ENCODE data around the gene KCNMB2.

The KCNMB2 gene

DNA sequence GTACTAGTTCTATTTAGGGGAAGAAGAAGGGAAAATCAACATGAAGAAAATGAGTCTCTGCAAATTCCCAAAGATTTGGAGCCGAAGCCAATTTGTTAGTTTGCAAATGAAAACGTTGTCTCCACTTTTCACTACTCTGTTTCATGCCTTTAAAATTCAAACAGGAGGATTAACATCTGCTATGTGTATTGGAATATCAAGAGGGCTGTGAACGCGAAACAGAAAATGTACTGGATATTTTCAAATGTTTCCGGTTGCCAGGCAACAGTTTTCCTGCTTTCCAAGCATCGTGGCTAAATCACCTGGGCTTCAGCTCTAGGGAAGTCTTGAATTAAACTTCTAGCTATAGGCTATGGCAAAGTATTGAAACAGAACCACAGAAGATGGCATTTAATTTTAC is 172.8 kb downstream of the KCNMB2 start:
- no peak for DNase-seq
- TF ChIP-seq, protein P1, sequence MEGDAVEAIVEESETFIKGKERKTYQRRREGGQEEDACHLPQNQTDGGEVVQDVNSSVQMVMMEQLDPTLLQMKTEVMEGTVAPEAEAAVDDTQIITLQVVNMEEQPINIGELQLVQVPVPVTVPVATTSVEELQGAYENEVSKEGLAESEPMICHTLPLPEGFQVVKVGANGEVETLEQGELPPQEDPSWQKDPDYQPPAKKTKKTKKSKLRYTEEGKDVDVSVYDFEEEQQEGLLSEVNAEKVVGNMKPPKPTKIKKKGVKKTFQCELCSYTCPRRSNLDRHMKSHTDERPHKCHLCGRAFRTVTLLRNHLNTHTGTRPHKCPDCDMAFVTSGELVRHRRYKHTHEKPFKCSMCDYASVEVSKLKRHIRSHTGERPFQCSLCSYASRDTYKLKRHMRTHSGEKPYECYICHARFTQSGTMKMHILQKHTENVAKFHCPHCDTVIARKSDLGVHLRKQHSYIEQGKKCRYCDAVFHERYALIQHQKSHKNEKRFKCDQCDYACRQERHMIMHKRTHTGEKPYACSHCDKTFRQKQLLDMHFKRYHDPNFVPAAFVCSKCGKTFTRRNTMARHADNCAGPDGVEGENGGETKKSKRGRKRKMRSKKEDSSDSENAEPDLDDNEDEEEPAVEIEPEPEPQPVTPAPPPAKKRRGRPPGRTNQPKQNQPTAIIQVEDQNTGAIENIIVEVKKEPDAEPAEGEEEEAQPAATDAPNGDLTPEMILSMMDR (IDR thresholded peaks at IDR 0.05; ENCODE audit: low read depth, low read length), result no peak
- H3K4me1 ChIP-seq, result no peaks in the 10 kb centered on the region

DNA sequence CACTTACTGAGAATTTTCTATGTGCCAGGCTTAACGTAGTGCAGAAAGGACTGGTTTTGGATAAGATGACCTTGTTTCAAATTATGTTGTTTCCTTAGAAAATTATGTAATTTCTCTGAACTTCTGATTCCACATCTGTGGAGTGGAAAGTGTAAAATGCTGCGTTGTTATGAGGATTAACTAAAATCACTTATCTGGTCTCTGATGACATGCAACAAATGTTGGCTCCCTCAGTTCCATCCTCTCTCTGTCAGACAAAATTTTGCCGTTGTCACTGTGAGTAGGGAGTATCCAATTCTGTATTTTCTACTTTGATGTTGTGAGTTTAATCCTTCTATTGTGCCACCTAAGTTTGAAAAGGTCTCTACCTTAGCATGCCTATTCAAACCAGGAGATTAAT is 175.5 kb downstream of the KCNMB2 start:
- Histone ChIP-seq H3K4me3 (ENCODE audit: low read depth, low read length) (no peak overlapping the region), H3K4me1 (no peaks in the 10 kb centered on the region), H3K9me3 (no peaks in the 10 kb centered on the region), H3K27me3 (no peaks in the 10 kb centered on the region), H3K36me3 (no peaks in the 10 kb centered on the region)
- TF ChIP-seq, protein P1 (IDR thresholded peaks at IDR 0.05; ENCODE audit: low read depth, low read length), result no peak
- DNase-seq, result no peak

More for the DNA sequence above, 172.8 kb downstream of the KCNMB2 start:
- Histone ChIP-seq H3K27me3 (no peaks in the 10 kb centered on the region), H3K4me3 (ENCODE audit: low read depth, low read length) (no peak overlapping the region), H3K9me3 (no peaks in the 10 kb centered on the region), H3K36me3 (no peaks in the 10 kb centered on the region)

DNA sequence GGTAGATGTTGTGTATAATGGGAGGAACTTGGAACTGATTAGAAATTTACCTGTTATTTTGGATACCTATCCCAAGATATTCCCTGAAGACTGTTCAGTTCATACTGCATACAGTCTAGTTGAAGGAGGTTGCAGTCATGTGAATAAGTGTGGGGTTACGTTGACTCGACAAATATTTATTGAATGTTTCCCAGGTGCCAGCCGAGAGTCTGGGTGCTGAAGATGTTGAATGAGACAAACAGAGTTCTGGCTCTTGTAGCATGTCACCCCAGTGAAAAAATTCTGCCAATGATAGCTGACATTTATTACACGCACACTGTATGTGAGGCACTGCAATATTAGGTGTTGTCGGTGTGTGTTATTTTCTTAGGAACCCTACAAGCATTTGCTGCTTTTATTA is 176.0 kb downstream of the KCNMB2 start:
- TF ChIP-seq, protein P1 (IDR thresholded peaks at IDR 0.05; ENCODE audit: low read depth, low read length), result no peak
- H3K4me3 ChIP-seq (ENCODE audit: low read depth, low read length), result no peak overlapping the region
- H3K9me3 ChIP-seq, result no peaks in the 10 kb centered on the region
- no peaks in the 10 kb centered on the region for H3K27me3 ChIP-seq
- DNase-seq, result no peak
- no peaks in the 10 kb centered on the region for H3K4me1 ChIP-seq
- no peaks in the 10 kb centered on the region for H3K36me3 ChIP-seq

DNA sequence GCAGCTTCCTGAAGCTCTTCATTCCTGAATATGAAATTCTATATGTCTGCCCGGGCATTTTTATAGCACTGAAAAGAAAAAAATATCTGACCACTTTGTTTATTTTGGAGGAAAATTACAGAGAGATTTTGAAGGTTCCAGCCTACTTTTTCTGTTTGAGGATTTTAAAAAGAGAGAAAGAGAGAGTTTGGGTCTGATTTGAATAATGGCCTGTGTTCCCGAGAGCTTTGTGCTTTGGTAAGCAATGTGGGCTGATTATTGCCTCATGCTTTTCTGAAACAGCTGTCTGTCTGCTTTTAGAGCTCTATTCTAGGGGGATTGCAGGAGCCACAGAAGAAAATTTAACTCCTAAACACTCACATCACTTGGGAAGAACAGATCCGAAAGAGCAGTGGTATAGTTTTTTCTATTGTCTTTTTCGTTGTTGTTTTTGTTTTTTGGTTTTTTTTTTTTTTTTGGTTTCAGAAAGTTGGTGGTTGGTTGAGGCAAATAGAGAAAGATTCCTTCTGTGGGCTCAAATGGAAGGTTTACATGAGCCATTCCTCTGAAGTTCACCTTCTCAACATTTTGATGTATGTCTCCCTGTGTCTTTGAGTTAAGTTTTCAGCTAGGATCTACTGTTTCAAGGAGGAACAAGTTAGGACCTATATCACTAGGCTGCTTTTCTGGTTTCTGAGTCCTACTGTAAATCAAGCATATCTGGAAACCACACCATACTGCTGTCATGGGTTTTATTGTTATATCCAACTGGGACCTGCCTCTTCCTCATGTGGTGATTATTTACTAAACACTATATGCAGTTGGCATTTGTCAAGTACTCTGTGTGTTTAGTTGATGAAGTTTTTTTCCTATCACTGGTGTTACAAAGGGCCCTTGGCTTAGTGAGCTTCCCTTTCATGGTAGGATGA is 178.9 kb downstream of the KCNMB2 start:
- TF ChIP-seq, protein P1 (IDR thresholded peaks at IDR 0.05; ENCODE audit: low read depth, low read length), result no peak
- DNase-seq, result no peak
- H3K4me3 ChIP-seq (ENCODE audit: low read depth, low read length), result no peak overlapping the region
- no peaks in the 10 kb centered on the region for H3K9me3 ChIP-seq
- H3K27me3 ChIP-seq, result no peaks in the 10 kb centered on the region
- no peaks in the 10 kb centered on the region for H3K36me3 ChIP-seq
- no peaks in the 10 kb centered on the region for H3K4me1 ChIP-seq

DNA sequence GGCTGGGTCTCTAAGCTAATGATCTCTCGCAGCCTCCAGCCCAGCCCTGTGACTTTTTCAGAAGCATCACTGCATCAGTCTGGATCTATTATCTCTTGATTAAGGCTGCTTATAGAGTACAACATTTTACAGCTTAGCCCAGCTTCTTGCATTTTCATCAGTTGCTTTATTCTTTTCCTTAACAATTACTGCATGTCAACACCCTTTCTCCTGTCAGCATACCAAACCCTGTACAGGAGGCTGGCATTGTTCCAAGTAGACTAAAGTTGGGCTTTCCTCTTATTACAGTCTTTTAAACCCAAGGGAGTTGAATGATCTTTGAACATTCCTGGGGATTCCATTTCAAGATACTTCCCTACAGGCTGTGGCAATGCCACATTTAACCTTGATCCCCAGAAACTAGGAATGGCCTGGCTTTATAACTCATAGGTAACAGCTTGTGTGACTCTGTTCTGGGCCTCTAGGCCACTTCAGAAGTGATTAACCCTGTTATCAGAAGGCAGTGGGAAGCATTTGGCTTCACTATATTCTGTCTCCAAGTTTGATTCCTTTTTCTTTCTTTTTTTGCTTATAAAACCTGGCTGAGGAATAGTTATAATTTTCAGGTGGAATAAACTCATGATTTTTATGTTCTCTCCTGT is 182.9 kb downstream of the KCNMB2 start:
- DNase-seq, result no peak
- H3K27me3 ChIP-seq, result no peaks in the 10 kb centered on the region
- H3K9me3 ChIP-seq, result no peaks in the 10 kb centered on the region
- H3K4me1 ChIP-seq, result no peaks in the 10 kb centered on the region
- H3K36me3 ChIP-seq, result no peaks in the 10 kb centered on the region
- TF ChIP-seq, protein P1 (IDR thresholded peaks at IDR 0.05; ENCODE audit: low read depth, low read length), result no peak
- no peak overlapping the region for H3K4me3 ChIP-seq (ENCODE audit: low read depth, low read length)

DNA sequence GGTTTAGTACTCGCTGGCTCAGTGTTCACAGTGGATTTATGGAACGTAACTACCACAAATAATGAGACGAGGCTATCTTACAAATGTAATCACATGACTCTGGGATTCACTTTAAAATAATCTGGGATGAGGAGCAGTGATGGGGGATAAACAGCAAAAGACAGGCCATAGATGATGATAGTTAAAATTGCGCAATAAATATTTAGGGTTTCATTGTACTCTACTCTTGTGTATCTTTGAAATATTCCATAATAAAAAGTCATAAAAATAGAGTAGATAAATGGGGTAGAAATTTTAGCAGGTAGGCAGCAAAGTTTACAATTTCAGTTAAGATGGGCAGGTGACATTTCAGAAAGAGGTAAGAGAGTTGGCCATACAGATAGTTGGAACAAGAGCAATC is 196.6 kb downstream of the KCNMB2 start:
- H3K36me3 ChIP-seq, result no peaks in the 10 kb centered on the region
- DNase-seq, result no peak
- no peaks in the 10 kb centered on the region for H3K9me3 ChIP-seq
- H3K4me3 ChIP-seq (ENCODE audit: low read depth, low read length), result no peak overlapping the region
- no peaks in the 10 kb centered on the region; the same call in 1 of the 2 replicates for H3K27me3 ChIP-seq
- H3K4me1 ChIP-seq, result no peaks in the 10 kb centered on the region
- TF ChIP-seq, protein P1 (IDR thresholded peaks at IDR 0.05; ENCODE audit: low read depth, low read length), result no peak

All from BE2C (cell line).